ENCODE data around the gene DCTN5. TPM values are rescaled to one million over a fixed set of nuclear protein-coding genes. Genes with fewer than 3 reads are reported as not detected.

Gene DCTN5
- total and polyA plus RNA-seq, 2 of the 13 experiments (the other 11 are each of a cell fraction or from before 2014, with no cell fraction given): 105 to 207 TPM

- TF ChIP-seq ZNF24 (IDR thresholded peaks at IDR 0.05) (peak; percentile 76; the same call in 1 of the 2 replicates), ZMAT5 (CRISPR knock-in tag; IDR thresholded peaks at IDR 0.05; ENCODE audit: borderline replicate concordance, low read depth) (no peak), ZNF232 (CRISPR knock-in tag; IDR thresholded peaks at IDR 0.05; ENCODE audit: borderline replicate concordance) (peak; percentile 96; the same call in 1 of the 2 replicates), ZNF513 (CRISPR knock-in tag; conservative IDR thresholded peaks at IDR 0.05) (peak; percentile 94; the same call in 1 of the 2 replicates), ZBTB1 (CRISPR knock-in tag; IDR thresholded peaks at IDR 0.05; ENCODE audit: borderline replicate concordance) (no peak), ZNF451 (CRISPR knock-in tag; IDR thresholded peaks at IDR 0.05) (peak; percentile 83; the same call in 1 of the 2 replicates), ZNF362 (CRISPR knock-in tag; IDR thresholded peaks at IDR 0.05; ENCODE audit: borderline replicate concordance) (peak; percentile 84; the same call in 1 of the 2 replicates), ATF1 (CRISPR knock-in tag; IDR thresholded peaks at IDR 0.05) (no peak), ZBTB4 (CRISPR knock-in tag; IDR thresholded peaks at IDR 0.05; ENCODE audit: borderline replicate concordance) (no peak), SPEN (CRISPR knock-in tag; IDR thresholded peaks at IDR 0.05; ENCODE audit: low read depth) (peak; percentile 99), DMTF1 (CRISPR knock-in tag; IDR thresholded peaks at IDR 0.05) (no peak), ZMYM2 (CRISPR knock-in tag; IDR thresholded peaks at IDR 0.05) (peak; percentile 97), ZNF30 (CRISPR knock-in tag; IDR thresholded peaks at IDR 0.05) (no peak), JUND (CRISPR knock-in tag; IDR thresholded peaks at IDR 0.05) (peak; percentile 78; the same call in 1 of the 2 replicates), GTF2F1 (IDR thresholded peaks at IDR 0.05; ENCODE audit: low read length) (peak; percentile 69; the same call in 1 of the 2 replicates), SATB2 (CRISPR knock-in tag; IDR thresholded peaks at IDR 0.05) (peak; percentile 91), JUN (CRISPR knock-in tag; IDR thresholded peaks at IDR 0.05) (peak; percentile 76), ZNF264 (CRISPR knock-in tag; IDR thresholded peaks at IDR 0.05) (no peak; the same call in none of the 2 replicates), MATR3 (CRISPR knock-in tag; IDR thresholded peaks at IDR 0.05) (no peak)
These were observed 45.1 kb upstream of the DCTN5 start, which contains the start of gene NDUFAB1 (continued) for GRCh38 chr16:23595951-23596720.
